Transverse colon (tissue), 4 donors: ENCODE data around the gene DNAAF3. TPM values are rescaled to one million over a fixed set of nuclear protein-coding genes. Genes with fewer than 3 reads are reported as not detected.

Source experiments
- DNase-seq: peaks from one replicate; pipeline ENCODE4 v3.0.0-alpha.2; 2019
- H3K27ac ChIP-seq, 4 donors: fragments of 200-600 bp; sonication (generic); 2 replicates each; pipeline ENCODE4 v1.5.1; 2016 to 2018; ENCODE audit warnings: inconsistent platforms in 4 of 4
- H3K27me3 ChIP-seq: fragments of 200-600 bp; sonication (generic); 2 replicates; pipeline ENCODE4 v1.5.1; 2017; ENCODE audit warnings: inconsistent platforms
- H3K36me3 ChIP-seq, 4 donors: fragments of 200-600 bp; sonication (generic); 2 replicates each; pipeline ENCODE4 v1.5.1; 2017 to 2019; ENCODE audit warnings: inconsistent platforms in 4 of 4
- H3K4me1 ChIP-seq, 4 donors: fragments of 200-600 bp; sonication (generic); 2 replicates each; pipeline ENCODE4 v1.5.1; 2017 to 2020; ENCODE audit warnings: inconsistent platforms in 4 of 4
- H3K4me3 ChIP-seq, 4 donors: fragments of 200-600 bp; sonication (generic); 1 replicate in 1 of 4; 2 replicates in 3 of 4; pipeline versions ENCODE4 v1.5.1 to v1.6.1; 2017 to 2019; ENCODE audit warnings: inconsistent platforms in 4 of 4
- H3K9me3 ChIP-seq, 2 donors: fragments of 200-600 bp; sonication (generic); 2 replicates each; pipeline ENCODE4 v1.5.1; 2017 to 2019; ENCODE audit warnings: inconsistent platforms in 2 of 2
- CTCF ChIP-seq, 5 experiments: fragments of 200-600 bp in 3 of 5; fragments of 450-650 bp in 2 of 5; sonication (generic) in 3 of 5; IDR thresholded peaks; 1 replicate in 2 of 5; 2 replicates in 3 of 5; pipeline ENCODE4 v1.5.1; 2016 to 2017; ENCODE audit warnings: antibody characterized with exemption in 5 of 5, inconsistent platforms in 3 of 5, mild to moderate bottlenecking in 2 of 5, moderate library complexity in 1 of 5
- EP300 ChIP-seq: sonication (generic); formaldehyde crosslinking; IDR thresholded peaks from one replicate; pipeline ENCODE4 v1.6.1; 2017; ENCODE audit warnings: antibody characterized with exemption, low read depth
- POLR2A ChIP-seq: fragments of 450-650 bp; IDR thresholded peaks from one replicate; pipeline ENCODE4 v1.6.1; 2016; ENCODE audit warnings: antibody characterized with exemption, mild to moderate bottlenecking, moderate library complexity
- POLR2AphosphoS5 ChIP-seq, 3 donors: sonication (generic); formaldehyde crosslinking; IDR thresholded peaks; one replicate each; pipeline ENCODE4 v1.6.1; 2016; ENCODE audit warnings: antibody characterized with exemption in 3 of 3
- WGBS, 2 donors: methylation state at CpG; one replicate each; pipeline ENCODE4 v1.1.5; 2018; ENCODE audit warnings: low coverage in 1 of 2; 5-methylcytosine and 5-hydroxymethylcytosine counted together
- in situ Hi-C, 4 donors: fragments of 200-750 bp; cut with MboI; loops; one replicate each; pipeline versions ENCODE4 v1.15.0 to v1.15.1; 2017; ENCODE audit warnings: low sequenced_read_pairs in 3 of 4, low pct_ligation_motif_present in 1 of 4, low pct_unique_long_range_greater_than_20kb in 1 of 4
- intact Hi-C: fragments of 100-400 bp; cut with DNase I; formaldehyde crosslinking; loops from one replicate; pipeline ENCODE4 v1.15.1; 2023; ENCODE audit warnings: low total_unique reads
- total RNA-seq, 4 donors: library from RNA; depleted of rRNA; stranded (reverse); fragments of >200 nt; gene quantifications; one replicate each; pipeline ENCODE4 v1.1.0, GENCODE V29; 2016

DNAAF3 gene
- total RNA-seq, 4 donors from 2014 or later: 0.40 to 0.41 TPM; not detected in 2

GRCh38 chr19:55178781-55179599 lies 12.6 kb upstream of the DNAAF3 start:
- in situ Hi-C loops: no loop called here
- intact Hi-C loops: no loop called here
- Histone ChIP-seq H3K27ac (no peak overlapping the region), H3K4me1 (peaks cover 11 to 21% (median 16%) of the 10 kb centered on the region in 4 donors), H3K36me3 (no peaks in the 10 kb centered on the region), H3K9me3 (no peaks in the 10 kb centered on the region), H3K4me3 (peak overlapping the region in 2 of 4 donors; percentile 9 to 10), H3K27me3 (peaks cover 89% of the 10 kb centered on the region)
- DNase-seq: peak; percentile 68
- no peak for TF ChIP-seq CTCF (IDR thresholded peaks at IDR 0.05)
- WGBS, 2 donors: 16% methylated on average over 42 of the region's 61 CpGs; no CpG with 5 or more reads in 1 of the 2 donors

GRCh38 chr19:55176076-55176475 lies 9.7 kb upstream of the DNAAF3 start:
- Histone ChIP-seq H3K27ac (no peak overlapping the region), H3K4me3 (no peak overlapping the region), H3K4me1 (peaks cover 18 to 28% (median 26%) of the 10 kb centered on the region in 4 donors), H3K27me3 (peaks cover 100% of the 10 kb centered on the region), H3K36me3 (no peaks in the 10 kb centered on the region), H3K9me3 (no peaks in the 10 kb centered on the region)
- no peak for DNase-seq
- WGBS, 2 donors: 23% methylated on average over 2 of the region's 2 CpGs; no CpG with 5 or more reads in 1 of the 2 donors
- intact Hi-C loops: no loop called here
- in situ Hi-C loops: no loop called here
- no peak for TF ChIP-seq EP300
- no peak for TF ChIP-seq POLR2AphosphoS5 (IDR thresholded peaks at IDR 0.05)

GRCh38 chr19:55175117-55175867 lies 8.9 kb upstream of the DNAAF3 start:
- in situ Hi-C loops: no loop called here
- H3K9me3 ChIP-seq: no peaks in the 10 kb centered on the region
- TF ChIP-seq POLR2A: no peak
- no peak for TF ChIP-seq EP300
- no peak for TF ChIP-seq POLR2AphosphoS5 (IDR thresholded peaks at IDR 0.05)
- no peak for TF ChIP-seq CTCF (IDR thresholded peaks at IDR 0.05)

DNA sequence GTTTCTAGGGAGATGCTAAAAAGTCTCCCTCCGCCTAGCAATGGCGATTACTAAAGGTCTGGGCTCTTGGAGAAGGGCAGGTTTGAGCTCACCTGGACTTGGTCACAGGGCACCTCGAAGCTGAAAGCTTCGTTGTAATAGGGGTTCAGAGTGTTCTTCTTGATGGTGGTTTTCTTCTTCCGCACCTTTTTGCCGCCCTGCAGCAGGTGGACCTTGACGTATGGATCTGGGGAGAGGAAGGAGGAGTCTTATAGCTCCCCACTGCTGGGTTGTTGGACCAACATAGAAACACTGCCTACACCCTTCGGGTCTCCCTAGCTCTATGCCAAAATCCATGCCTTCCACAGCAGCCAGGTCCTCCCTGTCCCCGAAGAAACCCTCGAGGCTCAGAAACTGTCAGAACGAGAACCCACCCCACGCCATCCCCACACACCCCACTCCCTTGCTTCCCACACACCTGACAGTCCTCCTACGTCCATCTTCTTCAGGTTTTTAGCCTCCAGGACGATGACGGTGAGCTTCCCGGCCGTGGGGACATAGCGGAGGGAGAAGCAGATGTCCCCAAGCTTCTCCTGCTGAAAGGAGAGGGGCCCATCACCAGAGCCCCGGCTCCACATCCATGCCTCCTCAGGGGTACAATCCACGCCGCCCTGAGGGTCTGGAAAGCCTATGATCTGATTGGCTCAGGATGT lies 8.2 kb upstream of the DNAAF3 start:
- DNase-seq: no peak
- Histone ChIP-seq H3K27me3 (peaks cover 100% of the 10 kb centered on the region), H3K4me3 (no peak overlapping the region), H3K4me1 (peaks cover 14 to 21% (median 18%) of the 10 kb centered on the region in 4 donors), H3K36me3 (no peaks in the 10 kb centered on the region), H3K9me3 (no peaks in the 10 kb centered on the region), H3K27ac (no peak overlapping the region)
- 68% methylated on average over 19 of the region's 21 CpGs; no CpG with 5 or more reads in 1 of the 2 donors for WGBS, 2 donors
- intact Hi-C loops: no loop called here
- TF ChIP-seq POLR2A: no peak
- no peak for TF ChIP-seq EP300
- TF ChIP-seq CTCF (IDR thresholded peaks at IDR 0.05): no peak
- TF ChIP-seq POLR2AphosphoS5 (IDR thresholded peaks at IDR 0.05): no peak
- in situ Hi-C loops: no loop called here

More at GRCh38 chr19:55175117-55175867, 8.9 kb upstream of the DNAAF3 start:
- Histone ChIP-seq H3K27ac (no peak overlapping the region), H3K36me3 (no peaks in the 10 kb centered on the region), H3K4me1 (peaks cover 18 to 28% (median 25%) of the 10 kb centered on the region in 4 donors), H3K4me3 (no peak overlapping the region), H3K27me3 (peaks cover 100% of the 10 kb centered on the region)
- WGBS, 2 donors: 80% methylated on average over 43 of the region's 43 CpGs; no CpG with 5 or more reads in 1 of the 2 donors
- intact Hi-C loops: no loop called here
- DNase-seq: no peak
